Loucy (cell line): ENCODE measurements around the gene ATP1B1.

Experiments used
- H2AFZ ChIP-seq: fragments of 200-600 bp; sonication (generic); 2 replicates; pipeline ENCODE4 v1.6.0; 2016; ENCODE audit warnings: antibody characterized with exemption, mild to moderate bottlenecking, low read length, moderate library complexity
- H3F3A ChIP-seq: fragments of 200-600 bp; 2 replicates; pipeline ENCODE4 v1.6.0; 2016; ENCODE audit warnings: antibody characterized with exemption, low read depth, mild to moderate bottlenecking
- H3K27me3 ChIP-seq: fragments of 200-600 bp; sonication (generic); 2 replicates; pipeline ENCODE4 v1.6.1; 2014; ENCODE audit warnings: low read length, mild to moderate bottlenecking; ENCODE audit not compliant: insufficient read depth, poor library complexity, severe bottlenecking
- H3K36me3 ChIP-seq: fragments of 200-600 bp; sonication (generic); 2 replicates; pipeline ENCODE4 v1.6.1; 2016; ENCODE audit warnings: low read length; ENCODE audit not compliant: insufficient read depth
- H3K4me1 ChIP-seq: fragments of 200-600 bp; sonication (generic); 2 replicates; pipeline ENCODE4 v1.5.1; 2014; ENCODE audit warnings: low read length, mild to moderate bottlenecking; ENCODE audit not compliant: insufficient read depth, poor library complexity, severe bottlenecking
- H3K4me2 ChIP-seq: fragments of 200-600 bp; sonication (generic); 2 replicates; pipeline ENCODE4 v1.6.0; 2014; ENCODE audit warnings: antibody characterized with exemption, low read length, low read depth, mild to moderate bottlenecking; ENCODE audit not compliant: poor library complexity, severe bottlenecking
- H3K4me3 ChIP-seq: fragments of 200-600 bp; sonication (generic); 2 replicates; pipeline ENCODE4 v1.5.1; 2014; ENCODE audit warnings: low read length, mild to moderate bottlenecking, mixed read lengths; ENCODE audit not compliant: poor library complexity, severe bottlenecking
- H3K79me2 ChIP-seq: fragments of 200-600 bp; sonication (generic); 2 replicates; pipeline ENCODE4 v1.6.1; 2014; ENCODE audit warnings: low read length; ENCODE audit not compliant: insufficient read depth
- H3K9ac ChIP-seq: fragments of 200-600 bp; sonication (generic); 2 replicates; pipeline ENCODE4 v1.6.0; 2014; ENCODE audit warnings: mild to moderate bottlenecking, low read depth, low read length, moderate library complexity; ENCODE audit not compliant: poor library complexity, severe bottlenecking
- H3K9me2 ChIP-seq: fragments of 200-600 bp; sonication (generic); replicated peaks from 2 replicates; pipeline ENCODE4 v1.6.1; 2016; ENCODE audit warnings: low read depth, low read length, mixed read lengths
- H3K9me3 ChIP-seq: fragments of 200-600 bp; sonication (generic); 2 replicates; pipeline ENCODE4 v1.6.1; 2014; ENCODE audit warnings: mild to moderate bottlenecking, antibody characterized with exemption, low read length, low read depth; ENCODE audit not compliant: insufficient read depth
- H4K20me1 ChIP-seq: fragments of 200-600 bp; sonication (generic); 2 replicates; pipeline ENCODE4 v1.6.0; 2014; ENCODE audit warnings: antibody characterized with exemption, low read length, mild to moderate bottlenecking; ENCODE audit not compliant: insufficient read depth, poor library complexity, severe bottlenecking
- EZH2phosphoT487 ChIP-seq: fragments of 200-600 bp; IDR thresholded peaks from 2 replicates; pipeline ENCODE4 v1.6.1; 2018; ENCODE audit warnings: antibody characterized with exemption, mild to moderate bottlenecking, moderate library complexity, borderline replicate concordance
- TF ChIP-seq, protein P1 (sequence below): fragments of 200-600 bp; sonication (generic); conservative IDR thresholded peaks from 2 replicates; pipeline ENCODE4 v1.5.1; 2014; ENCODE audit warnings: mild to moderate bottlenecking, antibody characterized with exemption, low read length

ATP1B1 gene

DNA sequence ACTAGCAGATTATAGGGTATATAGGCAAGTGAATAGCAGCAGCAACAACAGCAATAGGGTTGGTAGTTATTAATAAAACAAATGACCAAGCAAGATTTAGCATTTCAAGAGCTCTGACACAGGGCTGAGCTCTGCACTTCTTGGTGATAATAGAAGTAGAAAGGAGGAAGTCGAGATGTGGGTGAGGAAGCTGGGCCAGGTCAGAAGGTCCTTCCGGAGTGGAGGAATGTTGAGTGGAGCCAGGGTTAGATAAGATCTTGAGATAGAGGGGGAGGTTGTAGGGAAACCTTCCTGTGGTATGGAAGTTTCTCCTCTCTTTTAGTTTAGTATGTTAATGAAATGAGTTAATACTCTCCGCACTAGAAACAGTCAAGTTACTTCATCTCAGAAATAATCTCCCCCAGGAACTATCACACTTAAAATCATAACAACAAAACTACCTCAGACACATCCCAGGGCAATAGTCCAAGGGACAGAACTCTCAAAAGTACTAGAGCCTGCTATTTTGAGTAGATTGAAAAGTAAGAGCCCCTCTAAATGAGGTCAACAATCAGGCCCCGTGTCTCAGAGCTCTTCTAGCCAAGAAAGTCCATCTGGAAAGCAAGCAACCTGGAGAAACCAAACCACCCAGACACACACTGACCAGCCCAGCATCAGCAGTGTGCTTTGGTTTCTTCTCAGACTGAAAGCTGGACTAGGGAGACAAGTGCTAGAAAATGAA is 45.4 kb upstream of the ATP1B1 start:
- H3K4me3 ChIP-seq = no peak overlapping the region
- H2AFZ ChIP-seq = no peak overlapping the region
- no peaks in the 10 kb centered on the region for H3K36me3 ChIP-seq
- no peak overlapping the region for H3K4me2 ChIP-seq
- no peaks in the 10 kb centered on the region for H3F3A ChIP-seq
- no peaks in the 10 kb centered on the region for H3K9me3 ChIP-seq
- no peaks in the 10 kb centered on the region for H3K79me2 ChIP-seq
- TF ChIP-seq, protein P1, sequence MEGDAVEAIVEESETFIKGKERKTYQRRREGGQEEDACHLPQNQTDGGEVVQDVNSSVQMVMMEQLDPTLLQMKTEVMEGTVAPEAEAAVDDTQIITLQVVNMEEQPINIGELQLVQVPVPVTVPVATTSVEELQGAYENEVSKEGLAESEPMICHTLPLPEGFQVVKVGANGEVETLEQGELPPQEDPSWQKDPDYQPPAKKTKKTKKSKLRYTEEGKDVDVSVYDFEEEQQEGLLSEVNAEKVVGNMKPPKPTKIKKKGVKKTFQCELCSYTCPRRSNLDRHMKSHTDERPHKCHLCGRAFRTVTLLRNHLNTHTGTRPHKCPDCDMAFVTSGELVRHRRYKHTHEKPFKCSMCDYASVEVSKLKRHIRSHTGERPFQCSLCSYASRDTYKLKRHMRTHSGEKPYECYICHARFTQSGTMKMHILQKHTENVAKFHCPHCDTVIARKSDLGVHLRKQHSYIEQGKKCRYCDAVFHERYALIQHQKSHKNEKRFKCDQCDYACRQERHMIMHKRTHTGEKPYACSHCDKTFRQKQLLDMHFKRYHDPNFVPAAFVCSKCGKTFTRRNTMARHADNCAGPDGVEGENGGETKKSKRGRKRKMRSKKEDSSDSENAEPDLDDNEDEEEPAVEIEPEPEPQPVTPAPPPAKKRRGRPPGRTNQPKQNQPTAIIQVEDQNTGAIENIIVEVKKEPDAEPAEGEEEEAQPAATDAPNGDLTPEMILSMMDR = no peak
- TF ChIP-seq EZH2phosphoT487 = no peak
- no peaks in the 10 kb centered on the region for H3K27me3 ChIP-seq
- no peaks in the 10 kb centered on the region for H3K4me1 ChIP-seq
- no peaks in the 10 kb centered on the region for H4K20me1 ChIP-seq
- H3K9ac ChIP-seq = no peak overlapping the region
- no peaks in the 10 kb centered on the region for H3K9me2 ChIP-seq

DNA sequence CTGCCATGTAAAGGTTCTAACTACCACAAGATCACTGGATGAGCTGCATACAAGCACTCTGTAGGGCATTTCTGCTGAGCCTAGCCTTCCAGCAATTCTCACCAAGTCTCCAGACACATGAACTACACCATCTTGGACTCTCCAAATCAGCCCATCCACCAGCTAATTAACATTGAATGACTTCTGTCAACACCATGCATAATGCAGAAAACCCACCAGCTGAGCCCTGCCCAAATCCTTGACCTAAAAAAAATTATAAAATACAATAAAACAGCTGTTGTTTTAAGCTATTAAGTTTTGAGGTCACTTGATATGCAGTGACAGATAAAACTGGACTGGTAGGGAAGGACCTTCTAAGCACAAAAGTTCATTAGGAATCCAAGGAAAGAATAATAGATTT is 44.3 kb upstream of the ATP1B1 start:
- H3K79me2 ChIP-seq = no peaks in the 10 kb centered on the region
- H3K4me2 ChIP-seq = no peak overlapping the region
- no peaks in the 10 kb centered on the region for H3K36me3 ChIP-seq
- no peaks in the 10 kb centered on the region for H3F3A ChIP-seq
- H3K9me3 ChIP-seq = 0 out of 2 replicates have a peak, but pooled peaks cover 7% of the 10 kb centered on the region
- H3K9ac ChIP-seq = no peak overlapping the region
- no peak overlapping the region; the same call in 1 of the 2 replicates for H2AFZ ChIP-seq
- H3K4me3 ChIP-seq = no peak overlapping the region
- no peaks in the 10 kb centered on the region for H3K27me3 ChIP-seq
- H4K20me1 ChIP-seq = no peaks in the 10 kb centered on the region
- TF ChIP-seq, protein P1 = no peak
- no peak for TF ChIP-seq EZH2phosphoT487
- no peaks in the 10 kb centered on the region for H3K9me2 ChIP-seq
- H3K4me1 ChIP-seq = no peaks in the 10 kb centered on the region

- Histone ChIP-seq H3K9me3 (0 out of 2 replicates have a peak, but pooled peaks cover 11% of the 10 kb centered on the region), H3F3A (no peaks in the 10 kb centered on the region), H3K9ac (no peak overlapping the region), H3K79me2 (no peaks in the 10 kb centered on the region), H3K9me2 (no peaks in the 10 kb centered on the region; the same call in 1 of the 2 replicates), H3K4me3 (no peak overlapping the region), H4K20me1 (no peaks in the 10 kb centered on the region), H3K4me1 (no peaks in the 10 kb centered on the region), H3K36me3 (no peaks in the 10 kb centered on the region), H3K4me2 (no peak overlapping the region), H2AFZ (no peak overlapping the region), H3K27me3 (no peaks in the 10 kb centered on the region)
- no peak for TF ChIP-seq EZH2phosphoT487
- TF ChIP-seq, protein P1 = no peak
These were observed 42.4 kb upstream of the ATP1B1 start for GRCh38 chr1:169064103-169064502.
